Fibroblast of lung (primary cell): ENCODE measurements around the gene INSC.

Experiments
- CTCF ChIP-seq, 2 donors: IDR thresholded peaks in 1 of 2; conservative IDR thresholded peaks in 1 of 2; 1 replicate in 1 of 2; 2 replicates in 1 of 2; pipeline ENCODE4 v1.5.1; 2011 to 2012; ENCODE audit warnings: low read length in 2 of 2, control low read depth in 1 of 2, inconsistent platforms in 1 of 2, low read depth in 1 of 2, mild to moderate bottlenecking in 1 of 2
- EZH2 ChIP-seq: IDR thresholded peaks from 2 replicates; pipeline ENCODE4 v1.5.1; 2012; ENCODE audit warnings: low read length, control low read depth, mild to moderate bottlenecking; ENCODE audit errors: missing control alignments

DNA sequence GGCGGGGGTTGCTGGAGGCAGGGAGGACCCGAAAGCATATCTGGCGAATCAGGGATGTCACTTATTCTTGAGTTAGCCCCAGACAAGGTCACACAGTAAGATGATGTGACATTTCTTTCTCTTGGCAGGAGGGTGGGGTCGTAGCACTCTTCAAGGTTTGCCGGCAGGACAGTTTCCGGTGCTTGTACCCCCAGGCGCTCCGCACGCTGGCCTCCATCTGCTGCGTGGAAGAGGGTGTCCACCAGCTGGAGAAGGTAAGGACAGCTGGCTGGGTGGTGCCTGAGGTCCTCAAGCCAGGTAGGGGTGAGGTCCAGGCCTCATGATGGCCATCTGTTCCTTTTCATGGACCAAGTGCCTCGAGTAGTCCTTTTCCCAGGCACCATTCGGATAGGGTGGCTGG lies 86.0 kb downstream of the INSC start:
- TF ChIP-seq CTCF (conservative IDR thresholded peaks at IDR 0.05 in 1 of 2, IDR thresholded peaks at IDR 0.05 in 1 of 2; ENCODE audit: low read depth in 1 of 2, low read length in 2 of 2) (no peak), EZH2 (no peak)
